ENCODE results near the gene CNR1.

DNA sequence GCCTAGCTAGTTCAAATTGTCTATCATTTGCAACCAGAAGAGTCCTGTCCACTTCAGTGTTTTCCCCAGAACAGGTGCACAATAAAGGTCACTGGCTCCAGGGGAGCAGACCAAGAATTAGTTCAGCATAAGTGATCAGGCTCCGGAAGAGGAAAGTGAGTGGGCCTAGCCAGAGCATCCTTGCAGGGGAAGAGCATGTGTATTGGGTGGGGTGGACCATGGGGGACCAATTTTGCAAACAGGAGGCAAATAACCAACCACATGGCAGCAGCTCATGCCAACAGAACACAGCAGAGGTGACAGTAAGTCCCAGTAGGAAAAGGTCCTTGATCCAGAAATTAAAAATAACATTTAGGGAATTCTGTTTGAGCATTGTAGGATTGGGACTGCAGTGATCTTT, 43.2 kb upstream of the CNR1 start:
- TF ChIP-seq, protein P1, sequence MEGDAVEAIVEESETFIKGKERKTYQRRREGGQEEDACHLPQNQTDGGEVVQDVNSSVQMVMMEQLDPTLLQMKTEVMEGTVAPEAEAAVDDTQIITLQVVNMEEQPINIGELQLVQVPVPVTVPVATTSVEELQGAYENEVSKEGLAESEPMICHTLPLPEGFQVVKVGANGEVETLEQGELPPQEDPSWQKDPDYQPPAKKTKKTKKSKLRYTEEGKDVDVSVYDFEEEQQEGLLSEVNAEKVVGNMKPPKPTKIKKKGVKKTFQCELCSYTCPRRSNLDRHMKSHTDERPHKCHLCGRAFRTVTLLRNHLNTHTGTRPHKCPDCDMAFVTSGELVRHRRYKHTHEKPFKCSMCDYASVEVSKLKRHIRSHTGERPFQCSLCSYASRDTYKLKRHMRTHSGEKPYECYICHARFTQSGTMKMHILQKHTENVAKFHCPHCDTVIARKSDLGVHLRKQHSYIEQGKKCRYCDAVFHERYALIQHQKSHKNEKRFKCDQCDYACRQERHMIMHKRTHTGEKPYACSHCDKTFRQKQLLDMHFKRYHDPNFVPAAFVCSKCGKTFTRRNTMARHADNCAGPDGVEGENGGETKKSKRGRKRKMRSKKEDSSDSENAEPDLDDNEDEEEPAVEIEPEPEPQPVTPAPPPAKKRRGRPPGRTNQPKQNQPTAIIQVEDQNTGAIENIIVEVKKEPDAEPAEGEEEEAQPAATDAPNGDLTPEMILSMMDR (IDR thresholded peaks at IDR 0.05), result no peak
- no peak for TF ChIP-seq POLR2A (IDR thresholded peaks at IDR 0.05)

Measured in testis (tissue), 2 donors.